Common myeloid progenitor, CD34-positive (primary cell): ENCODE results near the gene SELENON.
"Not testable (repeated sequence)": the region's sequence is repeated elsewhere in the genome, so short reads cannot be mapped to it uniquely, and the experiment has no call there.

Source experiments
- CTCF ChIA-PET: fragments of 350-600 bp; sonication (Branson Sonifier 250); formaldehyde crosslinking; loops from one replicate; lab custom pipeline; 2021; ENCODE audit warnings: antibody characterized with exemption; lab: Charles Lee
- POLR2A ChIA-PET: fragments of 350-600 bp; sonication (Branson Sonifier 250); formaldehyde crosslinking; loops from one replicate; lab custom pipeline; 2021; ENCODE audit warnings: antibody characterized with exemption; lab: Charles Lee
- DNase-seq, 3 donors: peaks; one replicate each; pipeline versions ENCODE4 v3.0.0 to v3.0.0-alpha.2; 2013
- H3K27ac ChIP-seq, 2 experiments: 1 replicate in 1 of 2; 2 replicates in 1 of 2; pipeline ENCODE4 v1.7.0; 2013; ENCODE audit warnings: inconsistent platforms in 2 of 2, low read length in 2 of 2, mild to moderate bottlenecking in 2 of 2, low read depth in 1 of 2, moderate library complexity in 1 of 2; ENCODE audit not compliant: severe bottlenecking in 2 of 2, insufficient read depth in 1 of 2, poor library complexity in 1 of 2
- H3K27me3 ChIP-seq, 5 experiments: replicated peaks in 2 of 5; 1 replicate in 3 of 5; 2 replicates in 2 of 5; pipeline versions ENCODE4 v1.6.1 to v1.7.0; 2013; ENCODE audit warnings: low read length in 4 of 5, mild to moderate bottlenecking in 2 of 5, moderate library complexity in 2 of 5, inconsistent platforms in 1 of 5; ENCODE audit not compliant: insufficient read depth in 5 of 5, control insufficient read depth in 4 of 5
- H3K36me3 ChIP-seq, 4 experiments: 1 replicate in 2 of 4; 2 replicates in 2 of 4; pipeline versions ENCODE4 v1.6.1 to v1.7.0; 2013; ENCODE audit warnings: low read length in 3 of 4, control low read depth in 1 of 4, mild to moderate bottlenecking in 1 of 4; ENCODE audit not compliant: control insufficient read depth in 4 of 4, insufficient read depth in 4 of 4
- H3K4me1 ChIP-seq, 4 experiments: 1 replicate in 3 of 4; 2 replicates in 1 of 4; pipeline versions ENCODE4 v1.6.1 to v1.7.1; 2013; ENCODE audit warnings: low read length in 3 of 4, mild to moderate bottlenecking in 3 of 4, control low read depth in 1 of 4, inconsistent platforms in 1 of 4, moderate library complexity in 1 of 4; ENCODE audit not compliant: control insufficient read depth in 4 of 4, insufficient read depth in 4 of 4; ENCODE audit errors: control extremely low read depth in 1 of 4
- H3K4me3 ChIP-seq, 7 experiments: 1 replicate in 4 of 7; 2 replicates in 3 of 7; pipeline versions ENCODE4 v1.5.1 to v1.7.0; 2013; ENCODE audit warnings: mild to moderate bottlenecking in 7 of 7, low read length in 6 of 7, moderate library complexity in 6 of 7, inconsistent platforms in 2 of 7, low read depth in 2 of 7, control low read depth in 1 of 7; ENCODE audit not compliant: insufficient read depth in 4 of 7, control insufficient read depth in 1 of 7; ENCODE audit errors: extremely low read depth in 1 of 7
- H3K9me3 ChIP-seq, 5 experiments: 1 replicate in 4 of 5; 2 replicates in 1 of 5; pipeline versions ENCODE4 v1.6.1 to v1.7.1; 2013; ENCODE audit warnings: low read length in 4 of 5, mild to moderate bottlenecking in 2 of 5, inconsistent platforms in 1 of 5, low read depth in 1 of 5, moderate library complexity in 1 of 5; ENCODE audit not compliant: control insufficient read depth in 4 of 5, insufficient read depth in 2 of 5; ENCODE audit errors: control extremely low read depth in 1 of 5
- WGBS: methylation state at CpG from one replicate; pipeline ENCODE4 v1.1.5; 2013; ENCODE audit not compliant: insufficient coverage; 5-methylcytosine and 5-hydroxymethylcytosine counted together

The SELENON gene

DNA sequence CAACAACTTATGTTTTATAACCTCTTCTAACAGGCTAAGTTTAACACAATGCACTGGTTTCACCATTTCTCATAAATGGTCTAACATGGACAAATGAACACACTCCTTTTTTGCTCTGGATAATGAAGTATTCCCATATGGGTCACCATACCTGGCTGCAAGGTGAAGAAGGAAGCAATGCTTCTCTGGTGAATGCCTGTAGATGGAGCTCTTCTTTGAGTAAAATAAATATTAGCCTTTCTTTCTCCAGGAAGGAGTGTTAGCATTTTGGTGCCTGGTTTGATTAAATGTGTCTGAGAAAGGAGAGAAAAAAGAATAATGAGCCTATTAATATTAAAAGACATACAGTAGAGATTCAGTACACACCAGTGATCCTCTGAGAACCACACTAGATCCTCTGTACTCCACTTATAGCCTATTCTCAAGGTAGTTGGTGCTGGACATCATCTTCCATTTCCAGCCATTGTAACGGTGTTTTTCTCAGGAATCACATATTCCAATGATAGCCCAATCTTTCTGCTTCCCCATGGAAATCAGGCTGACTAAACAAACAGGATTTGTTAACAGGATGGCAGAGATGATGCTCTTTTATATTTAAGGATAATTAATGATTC lies 37.4 kb downstream of the SELENON start:
- POLR2A ChIA-PET, result no interaction called here
- Histone ChIP-seq H3K4me1 (peaks cover 4 to 11% (median 9%) of the 10 kb centered on the region in 4 experiments), H3K27me3 (no peaks in the 10 kb centered on the region), H3K36me3 (peaks cover 9 to 44% (median 23%) of the 10 kb centered on the region in 4 experiments), H3K4me3 (no peak overlapping the region), H3K27ac (no peak overlapping the region), H3K9me3 (peaks cover 0 to 3% (median 0%) of the 10 kb centered on the region in 5 experiments)
- peak in 1 of 3 donors; percentile 41 for DNase-seq
- no CpG with 5 or more reads among the region's 1 CpG for WGBS
- CTCF ChIA-PET, result interaction anchor here (0.7 to 1.3 kb wide), 5 partner anchors 9 to 61 kb away, joined by 3 to 6 read pairs (median 4); no protein-coding TSS in a partner anchor

DNA sequence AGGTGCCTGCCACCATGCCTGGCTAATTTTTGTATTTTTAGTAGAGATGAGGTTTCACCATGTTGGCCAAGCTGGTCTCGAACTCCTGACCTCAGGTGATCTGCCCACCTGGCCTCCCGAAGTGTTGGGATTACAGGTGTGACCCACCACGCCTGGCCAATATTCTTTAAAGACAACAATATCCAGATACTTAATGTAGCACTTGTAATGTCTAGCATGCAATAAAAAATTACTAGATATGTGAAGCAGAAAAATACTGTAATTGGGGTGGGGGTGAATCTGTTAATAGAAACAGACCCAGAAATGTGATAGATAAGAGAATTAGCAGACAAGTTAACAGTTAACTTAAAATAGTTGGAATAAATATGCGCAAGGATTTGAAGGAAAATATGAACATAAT lies 39.8 kb downstream of the SELENON start:
- POLR2A ChIA-PET, result not testable (repeated sequence)
- CTCF ChIA-PET, result interaction anchor here (0.8 to 1.4 kb wide), 3 partner anchors 9 to 41 kb away, joined by 3 to 4 read pairs (median 3); no protein-coding TSS in a partner anchor

DNA sequence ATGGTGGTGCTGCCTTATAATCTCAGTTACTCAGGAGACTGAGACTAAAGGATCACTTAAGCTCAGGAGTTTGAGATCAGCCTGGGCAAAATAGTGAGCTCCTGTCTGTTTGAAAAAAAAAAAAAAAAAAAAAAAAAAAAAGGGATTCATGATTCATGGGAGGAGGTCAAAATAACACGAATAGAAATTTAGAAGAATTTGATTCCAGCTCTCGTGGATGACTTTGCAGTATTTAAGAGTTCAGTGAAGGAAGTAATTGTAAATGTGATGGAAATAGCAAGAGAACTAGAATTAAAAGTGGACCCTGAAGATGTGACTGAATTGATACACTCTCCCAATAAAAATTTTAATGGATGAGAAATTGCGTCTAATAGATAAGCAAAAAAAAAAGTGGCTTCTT lies 43.5 kb downstream of the SELENON start:
- H3K27me3 ChIP-seq, result no peaks in the 10 kb centered on the region
- no CpG with 5 or more reads among the region's 3 CpGs for WGBS
- H3K4me3 ChIP-seq, result no peak overlapping the region
- ChIA-PET POLR2A (no interaction called here), CTCF (interaction anchor here (0.9 to 4.8 kb wide), 3 partner anchors 8 to 19 kb away, joined by 3 to 22 read pairs (median 4); no protein-coding TSS in a partner anchor)
- no peaks in the 10 kb centered on the region for H3K36me3 ChIP-seq
- peak in 1 of 3 donors; percentile 20 for DNase-seq
- H3K4me1 ChIP-seq, result peaks cover 0 to 10% (median under 1%) of the 10 kb centered on the region in 4 experiments
- peaks cover 0 to 3% (median 0%) of the 10 kb centered on the region in 5 experiments for H3K9me3 ChIP-seq
- H3K27ac ChIP-seq, result no peak overlapping the region

More for the DNA sequence above, 39.8 kb downstream of the SELENON start:
- H3K4me1 ChIP-seq, H3K4me3 ChIP-seq, DNase-seq, H3K27ac ChIP-seq, H3K27me3 ChIP-seq, H3K9me3 ChIP-seq: not testable (repeated sequence)
- peaks cover 8 to 24% (median 9%) of the 10 kb centered on the region in 4 experiments for H3K36me3 ChIP-seq
- 100% methylated on average over 1 of the region's 4 CpGs for WGBS

DNA sequence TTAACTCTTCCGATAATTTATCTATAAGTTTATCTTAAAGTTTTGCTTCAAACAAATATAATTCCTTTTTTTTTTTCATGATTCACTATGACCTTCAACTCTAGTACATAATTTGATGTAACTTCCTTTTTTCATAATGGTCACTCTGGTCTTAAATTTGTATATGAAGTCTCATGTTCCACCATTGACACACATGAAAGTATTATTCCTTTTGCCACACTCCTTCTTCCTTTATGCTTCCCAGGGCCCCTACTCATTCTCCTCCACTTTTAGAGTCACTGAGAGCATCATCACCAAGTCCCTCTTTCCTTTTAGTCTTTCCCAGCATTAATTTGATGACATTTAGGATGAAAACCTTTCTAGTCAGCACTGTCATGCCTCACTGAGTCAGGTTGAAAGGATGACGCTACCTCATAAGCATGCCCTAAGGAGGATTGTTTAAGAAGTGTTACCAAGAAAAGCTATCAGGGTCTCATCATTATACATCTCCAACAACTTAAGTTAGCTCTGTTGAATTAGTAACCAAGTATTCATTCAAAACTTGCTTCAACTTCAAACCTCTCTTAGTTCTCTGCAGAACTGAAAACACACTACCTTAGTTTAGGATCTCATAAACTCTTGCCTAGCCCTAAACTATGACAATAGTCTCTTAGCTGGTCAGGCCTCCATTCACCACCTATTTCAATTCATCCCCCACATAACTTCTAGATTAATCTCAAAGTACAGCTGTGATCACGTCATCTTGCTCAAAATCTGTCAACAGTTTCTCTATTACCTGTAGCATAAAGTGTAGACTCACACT lies 44.7 kb downstream of the SELENON start:
- no peak overlapping the region for H3K4me3 ChIP-seq
- CTCF ChIA-PET, result interaction anchor here (0.9 to 4.8 kb wide), 6 partner anchors 9 to 186 kb away, joined by 3 to 22 read pairs (median 4); no protein-coding TSS in a partner anchor
- peaks cover 0 to 17% (median 2%) of the 10 kb centered on the region in 4 experiments for H3K4me1 ChIP-seq
- no peak overlapping the region for H3K27ac ChIP-seq
- no peak for DNase-seq
- 85% methylated on average over 2 of the region's 3 CpGs for whole genome bisulfite sequencing
- peaks cover 0 to 3% (median 0%) of the 10 kb centered on the region in 5 experiments for H3K9me3 ChIP-seq
- H3K36me3 ChIP-seq, result no peaks in the 10 kb centered on the region
- POLR2A ChIA-PET, result no interaction called here
- no peaks in the 10 kb centered on the region for H3K27me3 ChIP-seq

DNA sequence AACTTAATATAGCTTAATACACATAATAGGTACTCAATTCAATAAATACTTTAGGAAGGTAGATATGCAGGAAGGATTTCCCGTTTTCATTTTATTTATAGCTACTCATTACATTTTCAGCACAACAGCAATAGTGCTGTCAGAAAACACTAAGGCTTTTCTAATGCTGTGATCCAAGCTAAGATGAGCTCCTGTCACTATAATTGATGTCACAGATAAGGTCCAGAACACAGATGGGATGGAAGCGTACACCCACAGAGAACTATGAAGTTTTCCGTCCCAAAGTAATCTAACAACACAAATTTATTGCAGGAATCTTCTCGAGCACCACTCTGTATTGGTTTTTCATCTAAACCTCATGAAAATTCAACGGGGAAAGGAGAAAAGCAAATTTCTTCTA lies 45.7 kb downstream of the SELENON start:
- no peak overlapping the region for H3K27ac ChIP-seq
- H3K4me3 ChIP-seq, result no peak overlapping the region
- peaks cover 0 to 17% (median 2%) of the 10 kb centered on the region in 4 experiments for H3K4me1 ChIP-seq
- WGBS, result 100% methylated on average over 2 of the region's 5 CpGs
- H3K36me3 ChIP-seq, result no peaks in the 10 kb centered on the region
- CTCF ChIA-PET, result interaction anchor here (0.9 to 4.8 kb wide), 3 partner anchors 14 to 57 kb away, joined by 4 to 22 read pairs (median 4); no protein-coding TSS in a partner anchor
- DNase-seq, result no peak
- no peaks in the 10 kb centered on the region for H3K9me3 ChIP-seq
- POLR2A ChIA-PET, result interaction anchor here (0.6 kb wide), 1 partner anchor 14 kb away, joined by 7 read pairs; no protein-coding TSS in a partner anchor
- H3K27me3 ChIP-seq, result no peaks in the 10 kb centered on the region

DNA sequence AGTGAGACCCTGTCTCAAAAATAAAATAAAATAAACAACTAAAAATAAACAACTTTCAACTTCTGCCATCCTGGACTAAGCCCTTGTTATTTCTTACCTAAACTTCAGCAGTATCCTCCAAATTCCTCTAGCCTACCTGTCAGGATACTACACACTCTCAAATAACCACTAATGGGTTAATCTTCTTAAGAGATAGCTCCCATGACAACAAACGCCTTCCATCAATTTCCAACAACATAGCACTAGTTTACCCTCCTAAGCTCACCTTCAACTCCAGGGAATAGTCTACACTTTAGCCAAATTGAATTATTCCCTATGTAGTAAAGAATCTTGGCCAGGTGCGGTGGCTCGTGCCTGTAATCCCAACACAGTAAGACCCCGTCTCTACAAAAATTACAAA lies 47.9 kb downstream of the SELENON start:
- peaks cover 0 to 14% (median 2%) of the 10 kb centered on the region in 4 experiments for H3K4me1 ChIP-seq
- H3K27me3 ChIP-seq, result no peaks in the 10 kb centered on the region
- POLR2A ChIA-PET, result no interaction called here
- WGBS, result 94% methylated on average over 2 of the region's 4 CpGs
- no peak overlapping the region for H3K27ac ChIP-seq
- H3K36me3 ChIP-seq, result no peaks in the 10 kb centered on the region
- CTCF ChIA-PET, result interaction anchor here (0.7 to 1.7 kb wide), 3 partner anchors 11 to 25 kb away, joined by 3 to 4 read pairs (median 3); no protein-coding TSS in a partner anchor
- H3K9me3 ChIP-seq, result no peaks in the 10 kb centered on the region
- DNase-seq, result no peak
- no peak overlapping the region for H3K4me3 ChIP-seq
